ENCODE data around the gene PHB1. TPM values are rescaled to one million over a fixed set of nuclear protein-coding genes. Genes with fewer than 3 reads are reported as not detected.
A peak's percentile ranks its signal among the peaks of the same experiment; 100 is the strongest.

The PHB1 gene
- total RNA-seq, 1 experiment from 2014 or later: 413 TPM

GRCh38 chr17:49359990-49360795, 54.5 kb downstream of the PHB1 start:
- intact Hi-C loops (cut with micrococcal nuclease; ENCODE audit: unreplicated experiment): loop anchor here (2.0 kb wide), 1 partner anchor 45 kb away; no protein-coding TSS in a partner anchor
- Mint-ChIP-seq H3K27me3 (ENCODE audit: unreplicated experiment) (no peaks in the 10 kb centered on the region), H3K4me3 (ENCODE audit: low read depth, unreplicated experiment) (peak overlapping the region; percentile 74), H3K27ac (ENCODE audit: unreplicated experiment) (peak overlapping the region; percentile 88), H3K9me3 (ENCODE audit: low read depth, unreplicated experiment) (no peaks in the 10 kb centered on the region), H3K4me1 (ENCODE audit: low read depth, unreplicated experiment) (peaks cover 36% of the 10 kb centered on the region), H3K36me3 (ENCODE audit: insufficient read depth, unreplicated experiment) (peaks cover 22% of the 10 kb centered on the region)
- TF ChIP-seq CTCF (IDR thresholded peaks at IDR 0.05; ENCODE audit: unreplicated experiment): no peak
- BruUV-seq (replicated peaks): TSS peak; percentile 32
- CTCF ChIA-PET: interaction anchor here (0.6 to 1.5 kb wide), 6 partner anchors 11 to 411 kb away, joined by 3 to 6 read pairs (median 3); no protein-coding TSS in a partner anchor
- no peak for DNase-seq

- H3K9me3 Mint-ChIP-seq (ENCODE audit: low read depth, unreplicated experiment): no peaks in the 10 kb centered on the region
- peaks cover 36% of the 10 kb centered on the region for H3K4me1 Mint-ChIP-seq (ENCODE audit: low read depth, unreplicated experiment)
- H3K4me3 Mint-ChIP-seq (ENCODE audit: low read depth, unreplicated experiment): no peak overlapping the region
- H3K27me3 Mint-ChIP-seq (ENCODE audit: unreplicated experiment): no peaks in the 10 kb centered on the region
- TF ChIP-seq CTCF (IDR thresholded peaks at IDR 0.05; ENCODE audit: unreplicated experiment): no peak
- H3K36me3 Mint-ChIP-seq (ENCODE audit: insufficient read depth, unreplicated experiment): peaks cover 22% of the 10 kb centered on the region
- CTCF ChIA-PET: interaction anchor here (1.0 to 1.3 kb wide), 2 partner anchors 12 to 349 kb away, joined by 3 to 6 read pairs; partner anchors contain the start of gene SLC35B1
- DNase-seq: no peak
- intact Hi-C loops (cut with micrococcal nuclease; ENCODE audit: unreplicated experiment): no loop called here
- BruUV-seq (replicated peaks): no TSS peak
- no peak overlapping the region for H3K27ac Mint-ChIP-seq (ENCODE audit: unreplicated experiment)
Measured at GRCh38 chr17:49358641-49359247, 55.9 kb downstream of the PHB1 start.

- intact Hi-C loops (cut with micrococcal nuclease; ENCODE audit: unreplicated experiment): no loop called here
- BruUV-seq (replicated peaks): no TSS peak
- CTCF ChIA-PET: no interaction called here
- DNase-seq: no peak
- H3K4me3 Mint-ChIP-seq (ENCODE audit: low read depth, unreplicated experiment): no peak overlapping the region
- no peak overlapping the region for H3K27ac Mint-ChIP-seq (ENCODE audit: unreplicated experiment)
- H3K36me3 Mint-ChIP-seq (ENCODE audit: insufficient read depth, unreplicated experiment): peaks cover 19% of the 10 kb centered on the region
- peaks cover 29% of the 10 kb centered on the region for H3K4me1 Mint-ChIP-seq (ENCODE audit: low read depth, unreplicated experiment)
- TF ChIP-seq CTCF (IDR thresholded peaks at IDR 0.05; ENCODE audit: unreplicated experiment): no peak
- no peaks in the 10 kb centered on the region for H3K27me3 Mint-ChIP-seq (ENCODE audit: unreplicated experiment)
- no peaks in the 10 kb centered on the region for H3K9me3 Mint-ChIP-seq (ENCODE audit: low read depth, unreplicated experiment)
Measured at GRCh38 chr17:49357516-49357915, 57.2 kb downstream of the PHB1 start.

GRCh38 chr17:49356320-49356719, 58.4 kb downstream of the PHB1 start:
- Mint-ChIP-seq H3K27ac (ENCODE audit: unreplicated experiment) (no peak overlapping the region), H3K9me3 (ENCODE audit: low read depth, unreplicated experiment) (no peaks in the 10 kb centered on the region), H3K27me3 (ENCODE audit: unreplicated experiment) (no peaks in the 10 kb centered on the region), H3K4me1 (ENCODE audit: low read depth, unreplicated experiment) (peaks cover 24% of the 10 kb centered on the region), H3K36me3 (ENCODE audit: insufficient read depth, unreplicated experiment) (peaks cover 12% of the 10 kb centered on the region), H3K4me3 (ENCODE audit: low read depth, unreplicated experiment) (no peak overlapping the region)
- BruUV-seq (replicated peaks): no TSS peak
- no peak for DNase-seq
- no peak for TF ChIP-seq CTCF (IDR thresholded peaks at IDR 0.05; ENCODE audit: unreplicated experiment)
- CTCF ChIA-PET: no interaction called here
- intact Hi-C loops (cut with micrococcal nuclease; ENCODE audit: unreplicated experiment): no loop called here

Other genes with a start within 250 kb of the PHB1 start
- not detected in 2 replicates for gene GNGT2, start 204.3 kb downstream of the PHB1 start, total RNA-seq (2022)
- not detected in 2 replicates for gene ABI3, start 204.2 kb downstream of the PHB1 start, total RNA-seq (2022)
- not detected in 2 replicates for gene PHOSPHO1, start 184.1 kb downstream of the PHB1 start, total RNA-seq (2022)
- 41.9 and 42.8 TPM in 2 replicates for gene ZNF652, start 52.6 kb downstream of the PHB1 start, total RNA-seq (2022)
- gene NGFR, start 80.4 kb upstream of the PHB1 start, total RNA-seq (2022): 0.32 and 0.66 TPM in 2 replicates
- not detected in 2 replicates for gene NXPH3, start 161.0 kb upstream of the PHB1 start, total RNA-seq (2022)